Pericardium fibroblast (primary cell): ENCODE data around the gene COA6. TPM values are rescaled to one million over a fixed set of nuclear protein-coding genes. Genes with fewer than 3 reads are reported as not detected.

ENCODE experiments used
- total RNA-seq: library from RNA; depleted of rRNA; stranded (reverse); fragments of >200 nt; gene quantifications from 2 replicates; pipeline ENCODE4 v1.2.3, GENCODE V29; 2015

The COA6 gene
- 14.8 and 18.5 TPM in 2 replicates for total RNA-seq

DNA sequence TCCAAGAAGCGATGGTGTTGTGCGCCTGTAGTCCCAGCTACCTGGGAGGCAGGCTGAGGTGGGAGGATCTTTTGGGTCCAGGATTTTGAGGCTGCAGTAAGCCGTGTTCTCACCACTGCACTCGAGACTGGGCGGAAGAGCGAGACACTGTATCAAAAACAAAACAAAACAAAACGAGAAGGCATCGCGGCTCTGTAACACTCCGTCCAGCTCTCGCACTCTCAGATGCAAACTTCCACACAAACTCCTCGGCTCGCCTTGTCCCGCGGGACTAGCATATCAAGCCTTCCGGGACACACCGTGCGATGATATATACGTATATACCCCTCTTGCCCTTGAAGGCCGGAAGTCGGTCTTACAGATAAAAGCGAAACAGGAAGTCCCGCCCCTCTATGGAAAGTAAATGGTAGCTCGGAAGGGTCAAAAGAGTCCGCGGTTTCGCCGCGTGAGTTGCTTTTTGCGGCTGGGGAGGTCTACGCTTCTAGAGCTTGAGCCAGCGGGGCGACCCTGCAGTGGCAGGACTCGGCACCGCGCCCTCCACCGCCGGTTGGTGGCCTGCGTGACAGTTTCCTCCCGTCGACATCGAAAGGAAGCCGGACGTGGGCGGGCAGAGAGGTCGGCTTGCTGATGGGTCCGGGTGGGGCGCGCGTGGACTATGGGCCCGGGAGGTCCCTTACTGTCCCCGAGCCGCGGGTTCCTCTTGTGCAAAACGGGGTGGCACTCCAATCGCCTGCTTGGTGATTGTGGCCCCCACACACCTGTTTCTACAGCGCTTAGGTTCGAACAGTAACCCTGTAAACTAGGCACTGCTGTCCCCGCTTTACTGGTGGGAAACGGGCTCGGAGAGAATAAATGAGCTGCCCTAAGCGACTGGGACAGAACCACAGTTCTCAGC, at the start of gene COA6:
TSS of gene COA6 (plus strand) at position 393 of the 895 bp plus-strand sequence. CDS start at position 404, 11 bp downstream.

Other genes with a start within 250 kb of the COA6 start
- 11.8 and 26.6 TPM in 2 replicates for gene TARBP1, start 105.7 kb downstream of the COA6 start, total RNA-seq
- 66.6 and 67.2 TPM in 2 replicates for gene IRF2BP2, start 236.7 kb downstream of the COA6 start, total RNA-seq